Measurements from ENCODE around the gene DPH3.

Gene DPH3

GRCh38 chr3:16290007-16290826 lies 25.5 kb upstream of the DPH3 start:
- DNase-seq, result no peak

DNA sequence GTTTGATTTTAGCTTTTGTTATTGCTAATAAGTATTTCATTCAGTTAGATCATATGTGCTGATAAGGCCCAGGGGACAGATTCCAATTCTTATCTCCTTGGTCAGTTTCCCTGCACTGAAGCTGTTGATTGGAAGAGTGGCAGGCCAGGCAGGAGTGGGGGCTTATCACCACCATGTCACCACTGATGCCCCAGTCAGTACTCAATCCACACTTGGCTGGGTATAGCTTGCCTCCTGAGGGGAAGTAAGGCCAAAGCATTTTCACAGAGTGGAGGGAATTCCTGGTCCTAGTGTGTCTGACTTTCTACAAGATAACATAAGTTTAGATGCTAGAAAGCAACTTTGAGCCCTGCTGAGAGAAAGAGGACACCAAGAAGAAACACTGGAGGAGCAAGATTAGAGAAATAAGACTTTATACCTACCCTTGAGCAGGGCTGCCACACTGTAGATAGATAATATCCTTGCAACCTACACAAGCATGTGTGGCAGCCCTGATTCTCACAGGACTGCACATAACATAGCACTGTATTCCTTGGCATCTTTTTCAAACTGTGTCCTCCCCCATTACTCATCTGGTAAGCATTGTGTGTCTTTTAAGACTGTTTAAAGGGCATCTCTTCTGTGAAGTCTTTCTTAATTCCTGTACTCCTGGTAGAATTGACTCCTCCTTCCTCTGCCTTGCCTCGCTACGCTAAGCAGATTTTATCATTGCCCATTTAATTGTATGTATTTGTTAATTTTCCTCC lies 24.6 kb upstream of the DPH3 start:
- no peak for DNase-seq

- no peak for DNase-seq
Observed at GRCh38 chr3:16288664-16289063, 23.9 kb upstream of the DPH3 start.

DNA sequence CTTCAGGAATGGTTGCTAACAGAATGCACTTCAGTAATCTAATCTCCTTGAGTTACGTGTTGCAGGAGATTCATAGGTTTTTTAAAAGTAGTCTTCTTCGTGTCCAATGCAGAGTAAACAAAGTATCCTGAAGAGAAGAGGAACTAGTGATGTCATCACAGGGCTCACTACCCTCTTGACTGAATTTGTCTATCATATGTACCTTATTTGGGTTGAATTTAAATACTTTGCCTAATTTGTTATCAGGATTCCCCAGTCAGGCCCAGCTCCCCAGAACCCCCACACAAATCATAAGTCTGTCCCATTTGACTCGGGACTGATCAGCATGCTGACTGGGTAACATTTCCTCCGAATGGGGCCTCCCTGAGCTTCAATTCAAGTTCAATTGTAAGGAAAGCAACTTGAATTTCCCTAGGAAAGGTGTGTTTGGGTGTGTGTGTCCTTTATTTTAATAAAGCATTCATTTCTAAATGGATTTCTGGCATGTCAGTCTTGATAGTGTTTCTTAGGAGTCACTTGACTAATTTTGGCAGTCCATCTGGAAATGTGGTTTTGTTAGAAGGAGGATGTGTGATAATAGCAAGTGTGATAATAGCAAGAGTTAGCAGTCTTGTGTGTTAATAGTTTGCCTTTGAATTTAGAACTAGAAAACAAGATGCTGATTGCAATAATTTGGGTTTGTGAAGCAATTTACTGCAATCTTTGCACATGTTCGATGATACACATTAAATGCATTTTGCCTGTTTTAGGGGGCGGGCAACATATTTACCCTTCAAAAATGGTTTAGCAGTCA lies 22.2 kb upstream of the DPH3 start:
- no peak for DNase-seq

- DNase-seq, result peak in 1 of 2 experiments; percentile 70
Observed at GRCh38 chr3:16286161-16286560, 21.4 kb upstream of the DPH3 start.

GRCh38 chr3:16284633-16285032 lies 19.9 kb upstream of the DPH3 start:
- no peak for DNase-seq

GRCh38 chr3:16280671-16281070 lies 15.9 kb upstream of the DPH3 start:
- DNase-seq, result no peak

DNA sequence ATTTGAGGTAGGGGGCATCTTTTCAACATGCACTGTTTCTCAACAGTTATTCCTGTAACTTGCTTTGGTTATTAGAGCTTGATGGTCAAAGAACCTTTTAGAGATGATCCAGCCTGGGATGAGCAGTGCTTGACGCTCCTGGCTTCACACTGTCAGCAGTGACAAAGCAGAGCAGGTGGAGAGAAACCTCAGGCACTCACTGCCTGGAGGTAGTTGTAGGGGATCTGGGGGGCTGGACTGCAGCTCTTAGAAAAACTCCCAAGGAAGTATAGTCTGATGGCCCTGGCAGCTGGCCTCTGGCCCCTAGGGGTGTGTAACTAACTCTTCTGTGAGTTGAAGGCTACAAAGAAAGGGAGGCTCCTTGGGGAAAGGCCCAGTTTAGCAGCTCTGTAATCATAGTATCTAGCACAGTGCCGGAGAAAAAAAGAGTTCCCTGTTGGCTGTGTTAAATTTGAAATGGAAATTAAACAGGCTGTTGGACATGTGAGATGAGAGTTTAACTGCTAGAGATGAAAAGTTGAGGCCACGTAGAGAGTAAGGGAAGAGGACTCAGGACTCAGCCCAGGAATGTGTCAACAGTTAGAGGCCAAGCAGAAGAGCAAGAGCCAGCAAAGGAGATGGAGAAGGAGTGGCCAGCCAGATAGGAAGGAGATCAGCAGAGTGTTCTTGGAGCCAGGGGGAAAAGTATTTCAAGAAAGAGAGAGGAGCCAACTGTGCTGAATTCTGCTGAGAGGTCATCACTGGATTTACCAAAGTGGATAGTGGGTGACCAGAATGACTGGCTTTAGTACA lies 14.5 kb upstream of the DPH3 start:
- DNase-seq, result no peak

DNA sequence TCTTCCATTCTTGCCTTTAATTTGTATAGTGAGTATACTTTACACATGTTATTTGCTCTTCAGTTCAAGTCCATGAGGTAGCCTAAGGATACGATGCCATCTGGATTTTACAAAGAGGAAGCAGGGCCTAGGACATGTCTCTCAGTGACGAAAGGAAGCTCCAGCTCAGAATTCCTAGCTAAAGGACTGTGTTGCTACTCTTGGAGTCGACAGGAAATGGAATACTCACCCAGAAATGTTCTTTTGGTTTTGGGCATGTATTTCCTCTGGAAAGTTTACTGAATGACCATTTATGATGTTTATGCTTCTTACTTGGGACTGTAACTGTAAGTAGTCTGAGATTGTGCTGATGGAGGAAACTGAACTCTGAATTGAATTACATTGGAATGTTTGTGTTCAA lies 12.7 kb upstream of the DPH3 start:
- no peak for DNase-seq

GRCh38 chr3:16273867-16274266 lies 9.1 kb upstream of the DPH3 start:
- no peak for DNase-seq

GRCh38 chr3:16272588-16272987 lies 7.8 kb upstream of the DPH3 start:
- DNase-seq, result no peak

- DNase-seq, result no peak
Observed at GRCh38 chr3:16270855-16271254, 6.1 kb upstream of the DPH3 start.

DNA sequence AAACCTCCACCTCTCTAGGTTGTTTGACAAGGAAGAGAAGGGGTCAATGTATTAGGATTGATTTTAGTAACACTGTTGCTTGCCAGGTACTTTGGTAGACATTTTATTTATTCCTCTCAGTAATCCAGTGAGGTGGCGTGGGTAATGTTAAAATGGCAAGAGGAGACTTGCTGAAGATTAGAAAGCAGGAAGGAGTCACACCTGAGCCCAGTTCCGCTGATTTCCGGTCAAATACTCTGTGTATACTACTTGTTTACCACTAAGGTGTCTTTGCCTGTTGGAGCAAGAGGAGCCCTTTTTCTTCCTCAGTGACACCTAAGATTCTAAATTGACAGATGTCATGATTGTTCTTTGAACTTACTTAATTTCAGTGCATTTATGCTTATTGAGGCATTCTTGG lies 2.0 kb upstream of the DPH3 start:
- no peak for DNase-seq

DNA sequence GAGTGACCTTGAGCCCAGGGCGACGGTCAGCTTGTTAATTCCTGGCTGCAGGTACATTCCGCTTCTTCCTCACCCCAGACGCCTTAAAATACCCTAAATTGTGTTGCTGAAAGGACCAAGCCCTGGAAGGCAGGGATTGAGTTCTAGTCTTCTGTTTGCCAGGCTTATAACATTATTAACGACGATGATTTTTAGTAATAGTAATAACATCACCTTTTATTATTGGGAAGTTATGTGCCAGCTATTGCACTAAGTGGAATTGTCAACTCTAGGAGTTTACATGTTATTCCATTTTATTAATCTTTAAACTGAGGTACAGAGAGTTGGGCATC lies 678 bp upstream of the DPH3 start:
- DNase-seq, result no peak

DNA sequence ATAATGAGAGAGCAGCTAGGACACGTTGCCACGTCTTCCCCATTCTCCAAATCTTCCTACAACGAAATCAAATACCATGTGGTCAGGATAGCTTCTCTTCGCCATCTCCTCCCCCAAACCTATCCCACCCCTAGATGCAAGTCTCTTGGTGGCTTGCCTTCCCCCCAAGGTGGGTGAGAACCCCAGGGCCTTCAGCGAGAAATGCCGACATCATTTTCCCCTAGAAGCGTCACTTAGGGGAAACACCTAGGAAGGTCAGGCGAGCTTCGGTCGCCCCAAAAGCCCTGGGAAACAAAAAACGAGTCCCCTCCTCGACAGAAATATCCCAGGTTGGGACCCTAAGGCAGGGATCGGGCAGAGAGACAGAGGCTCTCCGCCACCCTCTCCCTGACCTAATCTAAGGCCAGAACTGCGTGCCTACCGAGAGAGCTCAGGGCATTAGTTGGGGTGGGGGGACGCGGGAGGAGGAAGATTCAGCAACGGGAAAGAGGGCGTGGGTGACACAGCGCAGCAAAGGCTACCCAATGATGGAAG lies 502 bp downstream of the DPH3 start:
- DNase-seq, result no peak

GRCh38 chr3:16262174-16262573 lies 2.6 kb downstream of the DPH3 start:
- no peak for DNase-seq

- no peak for DNase-seq
Observed at GRCh38 chr3:16260046-16260445, 4.7 kb downstream of the DPH3 start.

- no peak for DNase-seq
Observed at GRCh38 chr3:16258866-16259265, 5.9 kb downstream of the DPH3 start.

DNA sequence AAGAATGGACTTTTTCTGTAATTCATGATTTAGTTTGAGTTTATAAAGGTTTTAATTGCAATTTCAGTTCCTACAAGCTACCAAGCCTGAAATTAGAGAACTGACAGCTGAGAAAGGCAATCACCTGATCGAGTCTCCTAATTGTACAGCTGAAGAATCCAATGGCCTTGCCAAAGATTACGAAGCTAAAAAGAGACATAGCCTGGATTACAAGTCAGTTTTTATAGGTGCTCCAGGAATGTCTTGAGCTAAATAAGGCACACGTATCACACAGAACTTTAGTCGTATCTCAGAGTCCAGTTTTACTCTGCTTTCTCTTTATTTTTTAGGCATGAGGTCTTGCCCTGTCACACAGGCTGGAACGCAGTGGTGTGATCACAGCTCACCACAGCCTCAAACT lies 6.6 kb downstream of the DPH3 start:
- DNase-seq, result no peak

DNA sequence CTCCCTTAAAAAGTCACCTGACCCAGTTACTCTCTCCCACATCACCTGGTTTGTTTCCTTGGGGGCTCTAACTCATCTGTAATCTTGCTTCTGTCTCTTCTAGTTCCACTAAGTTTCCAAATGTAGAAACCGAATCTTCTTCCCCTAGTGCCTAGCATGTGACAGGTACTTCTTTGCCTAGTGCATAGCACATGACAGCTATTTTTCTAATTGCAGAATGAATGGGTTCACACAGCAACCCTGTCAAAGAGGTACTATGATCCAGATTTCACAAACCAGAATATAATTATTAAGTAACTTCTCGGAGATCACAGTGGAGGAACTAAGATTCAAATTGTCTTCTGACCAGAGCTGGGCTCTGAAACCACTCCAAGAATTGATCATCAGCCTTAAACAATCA lies 7.4 kb downstream of the DPH3 start:
- no peak for DNase-seq

- DNase-seq, result no peak
Observed at GRCh38 chr3:16255726-16256125, 9.0 kb downstream of the DPH3 start.

DNA sequence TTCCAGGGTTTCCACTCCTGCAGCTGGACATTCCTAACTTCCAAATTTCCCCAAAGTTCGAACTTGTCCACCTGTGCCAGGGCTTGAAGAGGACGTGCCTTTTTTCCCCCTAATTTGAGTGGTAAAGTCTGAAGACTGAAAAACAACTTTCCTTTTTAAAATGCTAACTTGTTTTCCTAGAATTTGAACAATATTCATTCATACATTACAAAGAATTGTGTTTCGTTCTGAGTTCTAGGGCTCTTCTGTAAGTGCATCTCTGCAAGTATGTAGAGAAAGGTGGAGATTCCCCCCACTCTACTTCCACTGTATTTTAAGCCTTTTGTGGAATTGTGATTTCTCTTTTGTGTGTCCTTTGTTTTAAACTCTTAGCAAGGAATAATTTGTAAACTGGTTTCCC lies 9.4 kb downstream of the DPH3 start:
- DNase-seq, result no peak

- no peak for DNase-seq
Observed at GRCh38 chr3:16254916-16255315, 9.8 kb downstream of the DPH3 start.
